Panc1 (cell line): ENCODE measurements around the gene TAS2R60. TPM values are rescaled to one million over a fixed set of nuclear protein-coding genes. Genes with fewer than 3 reads are reported as not detected.

ENCODE experiments used
- ATAC-seq: fragments of 200-7000 bp; cut with Tn5 transposase; 2 replicates; pipeline ENCODE4 v1.9.1; 2020; ENCODE audit warnings: mild to moderate bottlenecking, moderate library complexity
- BruUV-seq: library from RNA; stranded (reverse); fragments of 400-500 nt; replicated peaks from 2 replicates; lab custom pipeline; 2021; lab: Mats Ljungman, UMichigan
- CTCF ChIA-PET: fragments of 300-600 bp; sonication (Branson Sonifier 250); formaldehyde crosslinking; loops from one replicate; lab custom pipeline; 2022; ENCODE audit warnings: antibody characterized with exemption; lab: Charles Lee
- POLR2A ChIA-PET: fragments of 300-600 bp; sonication (Branson Sonifier 250); formaldehyde crosslinking; loops from one replicate; lab custom pipeline; 2022; ENCODE audit warnings: antibody characterized with exemption; lab: Charles Lee
- DNase-seq: peaks from one replicate; pipeline ENCODE4 v3.0.0-alpha.2; 2010; ENCODE audit warnings: low read depth, low spot score
- H3K27ac ChIP-seq: 2 replicates; pipeline ENCODE4 v1.5.1; 2011; ENCODE audit warnings: mild to moderate bottlenecking, low read length, inconsistent platforms
- H3K27me3 ChIP-seq: fragments of 200-500 bp; sonication (Bioruptor generic); 2 replicates; pipeline ENCODE4 v1.6.0; 2014; ENCODE audit warnings: low read length, inconsistent platforms; ENCODE audit not compliant: control insufficient read depth, insufficient read depth
- H3K36me3 ChIP-seq: fragments of 200-500 bp; sonication (Bioruptor generic); 2 replicates; pipeline ENCODE4 v1.5.1; 2014; ENCODE audit warnings: inconsistent platforms, mild to moderate bottlenecking, low read length, moderate library complexity; ENCODE audit not compliant: control insufficient read depth, insufficient read depth
- H3K4me1 ChIP-seq: 2 replicates; pipeline ENCODE4 v1.5.1; 2011; ENCODE audit warnings: inconsistent platforms, mild to moderate bottlenecking, low read length, moderate library complexity; ENCODE audit not compliant: control insufficient read depth, insufficient read depth
- H3K4me3 ChIP-seq, 2 experiments: 2 replicates each; pipeline ENCODE4 v1.5.1; 2011 to 2012; ENCODE audit warnings: low read depth in 2 of 2, low read length in 2 of 2, mild to moderate bottlenecking in 2 of 2, inconsistent platforms in 1 of 2, moderate library complexity in 1 of 2
- H3K9me3 ChIP-seq: fragments of 200-500 bp; sonication (Bioruptor generic); 2 replicates; pipeline ENCODE4 v1.5.1; 2014; ENCODE audit warnings: low read depth, mild to moderate bottlenecking, inconsistent platforms, low read length, moderate library complexity; ENCODE audit not compliant: control insufficient read depth, insufficient read depth
- POLR2AphosphoS5 ChIP-seq: IDR thresholded peaks from 2 replicates; pipeline ENCODE4 v1.6.1; 2012; ENCODE audit warnings: mild to moderate bottlenecking, low read depth, low read length, moderate library complexity
- REST ChIP-seq, 2 experiments: IDR thresholded peaks; 2 replicates each; pipeline ENCODE4 v1.6.1; 2011 to 2012; ENCODE audit warnings: low read depth in 2 of 2, control low read depth in 1 of 2, low read length in 1 of 2, mild to moderate bottlenecking in 1 of 2, moderate library complexity in 1 of 2; ENCODE audit not compliant: insufficient read depth in 1 of 2
- SIN3A ChIP-seq: IDR thresholded peaks from 2 replicates; pipeline ENCODE4 v1.6.1; 2012; ENCODE audit warnings: low read depth, mild to moderate bottlenecking, low read length, moderate library complexity, borderline replicate concordance; ENCODE audit not compliant: insufficient read depth
- TCF7L2 ChIP-seq: IDR thresholded peaks from 2 replicates; pipeline ENCODE4 v1.6.1; 2011; ENCODE audit warnings: mild to moderate bottlenecking, low read depth, low read length, inconsistent platforms
- in situ Hi-C: cut with HindIII; loops from 2 replicates; pipeline ENCODE4 v1.10.0; 2016; ENCODE audit warnings: low sequenced_read_pairs, low pct_unique_long_range_greater_than_20kb
- intact Hi-C: fragments of 100-400 bp; cut with micrococcal nuclease; formaldehyde crosslinking; loops from one replicate; pipeline ENCODE4 v1.10.0; 2022; ENCODE audit not compliant: unreplicated experiment
- total RNA-seq: library from RNA; stranded (reverse); gene quantifications from one replicate; pipeline ENCODE4 v1.2.1, GENCODE V29; 2021; ENCODE audit not compliant: unreplicated experiment
- TF ChIP-seq, protein P1 (sequence below): fragments of 450-650 bp; IDR thresholded peaks from 2 replicates; pipeline ENCODE4 v1.5.1; 2017; ENCODE audit warnings: mild to moderate bottlenecking

The TAS2R60 gene
- total RNA-seq, 1 experiment from 2014 or later, result not detected

DNA sequence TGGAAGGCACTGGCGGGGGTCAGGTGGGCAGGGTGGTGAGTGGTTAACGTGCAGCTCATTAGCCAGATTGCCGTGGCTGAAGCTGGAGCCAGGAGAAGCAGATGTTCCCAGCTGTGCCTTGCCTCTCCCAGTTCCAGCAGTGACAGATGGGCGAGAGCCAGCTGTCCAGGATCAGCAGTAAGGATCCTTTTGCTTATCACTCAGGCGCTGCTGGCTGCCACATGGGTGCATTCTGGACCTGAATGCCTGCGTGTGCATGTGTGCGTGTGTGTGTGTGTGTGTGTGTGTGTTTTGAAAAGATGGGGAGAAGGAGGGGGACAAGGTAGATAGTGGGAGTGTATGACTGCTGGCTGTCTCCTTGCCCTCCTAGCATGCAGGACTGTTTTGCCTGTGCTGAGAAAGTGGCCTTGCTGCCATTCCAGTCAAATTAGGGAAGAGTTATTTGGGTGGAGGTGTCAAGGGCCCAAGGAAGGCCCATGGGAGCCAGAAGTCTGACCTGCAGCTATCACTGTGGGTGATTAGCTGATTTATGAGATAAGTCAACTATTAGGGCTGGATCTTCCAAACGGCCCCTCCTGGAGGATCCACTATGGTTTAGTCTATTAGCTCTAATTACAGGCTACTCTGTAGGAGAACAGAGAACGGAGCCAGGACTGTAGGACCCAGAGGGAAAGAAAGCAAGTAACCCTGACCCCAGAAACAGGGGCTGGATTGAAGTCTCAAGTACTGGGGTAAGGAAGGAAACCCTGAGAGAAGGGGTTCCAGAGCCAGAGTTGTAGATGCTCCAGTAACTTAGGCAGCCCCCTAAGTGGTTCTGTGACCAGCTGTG lies 37.9 kb upstream of the TAS2R60 start:
- BruUV-seq, result no TSS peak
- Histone ChIP-seq H3K27me3 (peaks cover 15% of the 10 kb centered on the region), H3K4me3 (no peak overlapping the region), H3K27ac (no peak overlapping the region), H3K4me1 (peaks cover 3% of the 10 kb centered on the region; the same call in 1 of the 2 replicates), H3K36me3 (peaks cover 4% of the 10 kb centered on the region; the same call in 1 of the 2 replicates), H3K9me3 (no peaks in the 10 kb centered on the region)
- in situ Hi-C loops (no loop called here), intact Hi-C loops (no loop called here)
- ChIA-PET CTCF (no interaction called here), POLR2A (no interaction called here)
- DNase-seq (no peak), ATAC-seq (no peak)
- no peak for TF ChIP-seq REST (IDR thresholded peaks at IDR 0.05; ENCODE audit: insufficient read depth in 1 of 2, low read depth in 2 of 2, low read length in 1 of 2)
- no peak for TF ChIP-seq POLR2AphosphoS5
- no peak for TF ChIP-seq SIN3A
- TF ChIP-seq, protein P1, sequence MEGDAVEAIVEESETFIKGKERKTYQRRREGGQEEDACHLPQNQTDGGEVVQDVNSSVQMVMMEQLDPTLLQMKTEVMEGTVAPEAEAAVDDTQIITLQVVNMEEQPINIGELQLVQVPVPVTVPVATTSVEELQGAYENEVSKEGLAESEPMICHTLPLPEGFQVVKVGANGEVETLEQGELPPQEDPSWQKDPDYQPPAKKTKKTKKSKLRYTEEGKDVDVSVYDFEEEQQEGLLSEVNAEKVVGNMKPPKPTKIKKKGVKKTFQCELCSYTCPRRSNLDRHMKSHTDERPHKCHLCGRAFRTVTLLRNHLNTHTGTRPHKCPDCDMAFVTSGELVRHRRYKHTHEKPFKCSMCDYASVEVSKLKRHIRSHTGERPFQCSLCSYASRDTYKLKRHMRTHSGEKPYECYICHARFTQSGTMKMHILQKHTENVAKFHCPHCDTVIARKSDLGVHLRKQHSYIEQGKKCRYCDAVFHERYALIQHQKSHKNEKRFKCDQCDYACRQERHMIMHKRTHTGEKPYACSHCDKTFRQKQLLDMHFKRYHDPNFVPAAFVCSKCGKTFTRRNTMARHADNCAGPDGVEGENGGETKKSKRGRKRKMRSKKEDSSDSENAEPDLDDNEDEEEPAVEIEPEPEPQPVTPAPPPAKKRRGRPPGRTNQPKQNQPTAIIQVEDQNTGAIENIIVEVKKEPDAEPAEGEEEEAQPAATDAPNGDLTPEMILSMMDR, result no peak
- no peak for TF ChIP-seq TCF7L2

GRCh38 chr7:143406002-143406357 lies 37.3 kb upstream of the TAS2R60 start:
- TF ChIP-seq, protein P1, result no peak
- TF ChIP-seq SIN3A (no peak), POLR2AphosphoS5 (no peak), TCF7L2 (no peak), REST (IDR thresholded peaks at IDR 0.05; ENCODE audit: insufficient read depth in 1 of 2, low read depth in 2 of 2, low read length in 1 of 2) (no peak)
- POLR2A ChIA-PET, result no interaction called here
- no peak for ATAC-seq
- H3K36me3 ChIP-seq, result peaks cover 4% of the 10 kb centered on the region; the same call in 1 of the 2 replicates
- H3K27me3 ChIP-seq, result peaks cover 15% of the 10 kb centered on the region
- H3K9me3 ChIP-seq, result no peaks in the 10 kb centered on the region
- intact Hi-C loops (no loop called here), in situ Hi-C loops (no loop called here)
- BruUV-seq, result no TSS peak
- peaks cover 3% of the 10 kb centered on the region; the same call in 1 of the 2 replicates for H3K4me1 ChIP-seq
- H3K27ac ChIP-seq, result no peak overlapping the region
- CTCF ChIA-PET, result no interaction called here
- no peak overlapping the region for H3K4me3 ChIP-seq
- DNase-seq, result no peak
